ENCODE measurements around the gene CUL7. TPM values are rescaled to one million over a fixed set of nuclear protein-coding genes. Genes with fewer than 3 reads are reported as not detected.
"Not testable (repeated sequence)": the region's sequence is repeated elsewhere in the genome, so short reads cannot be mapped to it uniquely, and the experiment has no call there.

CUL7 gene
- total RNA-seq, 2 donors from 2014 or later: 10.0 to 14.8 TPM

DNA sequence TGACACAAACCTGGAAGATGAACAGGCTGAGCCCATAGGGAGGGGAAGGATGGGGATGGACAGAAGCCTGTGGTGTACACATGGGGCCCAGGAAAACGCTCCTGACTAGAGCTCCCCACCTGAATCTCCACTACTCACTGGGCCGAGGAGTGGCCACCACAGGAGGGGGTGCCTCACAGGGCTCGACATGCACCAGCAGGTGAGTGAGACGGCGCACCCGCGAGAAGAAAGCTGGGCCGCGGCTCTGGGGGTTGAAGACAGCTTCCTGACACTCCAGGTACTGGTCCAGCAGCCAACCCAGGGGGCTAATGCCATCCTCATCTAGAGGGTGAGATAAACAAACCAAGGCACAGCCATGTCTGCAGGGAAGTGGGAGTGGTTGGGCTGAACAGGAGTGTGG, 10.3 kb downstream of the CUL7 start:
- no peak overlapping the region for H3K27ac ChIP-seq
- ATAC-seq (ENCODE audit: insufficient number of reproducible peaks, low FRiP score, low read depth): no peak
- H3K4me1 ChIP-seq (ENCODE audit: control insufficient read depth in 1 of 2, low read depth in 2 of 2): no peaks in the 10 kb centered on the region
- peaks cover 32% of the 10 kb centered on the region for H3K36me3 ChIP-seq
- no peak overlapping the region for H3K4me3 ChIP-seq
- H3K9me3 ChIP-seq: no peaks in the 10 kb centered on the region
- H3K27me3 ChIP-seq (replicated peaks; ENCODE audit: insufficient read depth): no peaks in the 10 kb centered on the region
- TF ChIP-seq, protein P1, sequence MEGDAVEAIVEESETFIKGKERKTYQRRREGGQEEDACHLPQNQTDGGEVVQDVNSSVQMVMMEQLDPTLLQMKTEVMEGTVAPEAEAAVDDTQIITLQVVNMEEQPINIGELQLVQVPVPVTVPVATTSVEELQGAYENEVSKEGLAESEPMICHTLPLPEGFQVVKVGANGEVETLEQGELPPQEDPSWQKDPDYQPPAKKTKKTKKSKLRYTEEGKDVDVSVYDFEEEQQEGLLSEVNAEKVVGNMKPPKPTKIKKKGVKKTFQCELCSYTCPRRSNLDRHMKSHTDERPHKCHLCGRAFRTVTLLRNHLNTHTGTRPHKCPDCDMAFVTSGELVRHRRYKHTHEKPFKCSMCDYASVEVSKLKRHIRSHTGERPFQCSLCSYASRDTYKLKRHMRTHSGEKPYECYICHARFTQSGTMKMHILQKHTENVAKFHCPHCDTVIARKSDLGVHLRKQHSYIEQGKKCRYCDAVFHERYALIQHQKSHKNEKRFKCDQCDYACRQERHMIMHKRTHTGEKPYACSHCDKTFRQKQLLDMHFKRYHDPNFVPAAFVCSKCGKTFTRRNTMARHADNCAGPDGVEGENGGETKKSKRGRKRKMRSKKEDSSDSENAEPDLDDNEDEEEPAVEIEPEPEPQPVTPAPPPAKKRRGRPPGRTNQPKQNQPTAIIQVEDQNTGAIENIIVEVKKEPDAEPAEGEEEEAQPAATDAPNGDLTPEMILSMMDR (IDR thresholded peaks at IDR 0.05): no peak
- DNase-seq (ENCODE audit: low spot score): no peak

DNA sequence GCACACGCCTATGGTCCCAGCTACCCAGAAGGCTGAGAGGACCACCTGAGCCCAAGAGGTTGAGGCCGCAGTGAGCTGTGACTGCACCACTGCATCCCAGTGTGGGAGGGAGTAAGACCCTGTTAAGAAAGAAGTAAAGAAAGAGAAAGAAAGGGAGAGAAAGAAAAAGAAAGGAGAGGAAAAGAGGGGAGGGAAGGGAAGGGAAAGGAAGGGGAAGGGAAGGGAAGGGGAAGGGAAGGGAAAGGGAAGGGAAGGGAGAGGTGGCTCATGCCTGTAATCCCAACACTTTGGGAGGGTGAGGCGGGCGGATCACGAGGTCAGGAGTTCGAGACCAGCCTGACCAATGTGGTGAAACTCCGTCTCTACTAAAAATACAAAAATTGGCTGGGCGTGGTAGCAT, 12.2 kb downstream of the CUL7 start:
- ATAC-seq (ENCODE audit: insufficient number of reproducible peaks, low FRiP score, low read depth); DNase-seq (ENCODE audit: low spot score); H3K4me1 ChIP-seq (ENCODE audit: control insufficient read depth in 1 of 2, low read depth in 2 of 2); H3K4me3 ChIP-seq; H3K27ac ChIP-seq; H3K27me3 ChIP-seq (replicated peaks; ENCODE audit: insufficient read depth); H3K9me3 ChIP-seq: not testable (repeated sequence)
- peaks cover 48% of the 10 kb centered on the region for H3K36me3 ChIP-seq

DNA sequence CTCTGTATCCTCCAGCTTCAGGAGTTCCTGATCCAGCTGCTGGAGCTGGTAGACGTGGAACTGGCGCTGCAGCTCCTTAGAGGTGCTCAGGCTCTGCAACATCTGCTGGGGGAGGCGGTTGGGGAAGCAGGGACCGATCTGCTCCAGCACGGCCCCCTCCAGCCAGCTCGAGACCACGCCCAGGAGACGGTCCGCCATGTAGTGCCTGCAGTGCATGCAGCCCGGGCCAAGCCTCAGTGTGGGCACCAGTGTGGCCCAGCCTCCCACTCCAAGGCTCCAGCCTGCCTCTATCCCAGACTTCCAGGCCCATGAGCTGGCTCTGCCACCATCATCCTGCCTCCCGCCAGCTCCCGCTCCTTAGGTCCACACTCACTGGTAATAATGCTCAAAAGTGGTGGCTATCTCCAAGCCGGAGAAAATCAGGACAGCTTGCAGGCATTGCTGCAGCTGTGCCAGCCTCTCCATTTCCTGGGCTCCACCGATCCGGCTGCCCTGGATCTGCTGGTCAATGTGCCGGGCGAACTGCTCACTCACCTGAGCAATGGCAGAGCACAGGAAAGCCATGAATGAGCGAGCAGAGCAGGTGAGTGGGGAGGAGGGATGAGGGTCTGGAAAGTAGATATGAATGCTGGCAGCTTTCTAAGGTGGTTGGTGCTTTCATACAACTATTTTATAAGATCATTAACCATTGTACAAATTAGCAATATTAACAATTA, 13.0 kb downstream of the CUL7 start:
- Histone ChIP-seq H3K36me3 (peaks cover 45% of the 10 kb centered on the region), H3K9me3 (no peaks in the 10 kb centered on the region), H3K27me3 (replicated peaks; ENCODE audit: insufficient read depth) (no peaks in the 10 kb centered on the region), H3K27ac (no peak overlapping the region), H3K4me1 (ENCODE audit: control insufficient read depth in 1 of 2, low read depth in 2 of 2) (no peaks in the 10 kb centered on the region), H3K4me3 (no peak overlapping the region)
- TF ChIP-seq, protein P1 (IDR thresholded peaks at IDR 0.05): no peak
- DNase-seq (ENCODE audit: low spot score): no peak
- no peak for ATAC-seq (ENCODE audit: insufficient number of reproducible peaks, low FRiP score, low read depth)

DNA sequence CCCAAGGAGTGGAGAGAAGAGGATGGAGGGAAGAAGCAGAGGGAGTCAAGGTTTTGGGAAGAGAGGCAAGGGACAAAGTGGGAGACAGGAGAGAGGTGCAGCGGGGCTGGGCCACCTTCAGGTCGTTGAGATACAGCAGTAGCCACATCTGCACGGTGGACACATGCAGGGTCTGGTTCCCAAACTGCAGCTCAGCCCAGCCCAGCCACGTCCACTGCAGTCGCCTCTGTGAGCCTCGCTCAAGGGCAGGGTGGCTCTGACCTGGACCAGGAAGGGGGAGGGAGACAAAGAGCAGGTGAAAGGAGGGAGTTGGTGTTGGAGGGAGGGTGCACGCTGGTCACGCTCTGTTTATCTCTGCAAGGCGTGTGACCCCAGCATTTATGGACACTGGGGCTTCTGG, 14.9 kb downstream of the CUL7 start:
- no peaks in the 10 kb centered on the region for H3K4me1 ChIP-seq (ENCODE audit: control insufficient read depth in 1 of 2, low read depth in 2 of 2)
- DNase-seq (ENCODE audit: low spot score) (no peak), ATAC-seq (ENCODE audit: insufficient number of reproducible peaks, low FRiP score, low read depth) (no peak)
- TF ChIP-seq, protein P1 (IDR thresholded peaks at IDR 0.05): no peak
- H3K27me3 ChIP-seq (replicated peaks; ENCODE audit: insufficient read depth): no peaks in the 10 kb centered on the region
- no peaks in the 10 kb centered on the region for H3K9me3 ChIP-seq
- no peak overlapping the region for H3K4me3 ChIP-seq
- H3K36me3 ChIP-seq: peaks cover 44% of the 10 kb centered on the region
- H3K27ac ChIP-seq: no peak overlapping the region

DNA sequence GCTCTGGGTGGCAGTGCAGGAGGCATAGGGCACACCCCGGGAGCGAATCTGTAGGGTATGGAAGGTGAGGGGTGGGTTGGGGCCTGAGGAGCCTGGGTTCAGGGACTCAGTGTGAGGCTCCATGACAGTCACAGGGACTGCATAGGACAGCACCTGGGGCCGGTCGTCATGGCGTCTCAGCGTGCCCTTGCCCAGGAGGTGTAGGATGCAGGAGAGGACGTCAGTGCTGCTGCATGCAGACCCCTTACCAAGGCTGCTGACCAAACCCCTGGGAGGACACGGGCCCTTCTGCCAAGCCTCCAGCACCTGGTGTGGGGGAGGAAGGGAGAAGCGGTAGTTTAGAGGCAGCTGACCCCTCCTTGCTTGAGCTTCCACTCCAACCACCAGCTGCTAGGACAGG, 15.9 kb downstream of the CUL7 start:
- H3K4me1 ChIP-seq (ENCODE audit: control insufficient read depth in 1 of 2, low read depth in 2 of 2): no peaks in the 10 kb centered on the region
- ATAC-seq (ENCODE audit: insufficient number of reproducible peaks, low FRiP score, low read depth) (no peak), DNase-seq (ENCODE audit: low spot score) (no peak)
- TF ChIP-seq, protein P1 (IDR thresholded peaks at IDR 0.05): no peak
- no peak overlapping the region for H3K27ac ChIP-seq
- no peaks in the 10 kb centered on the region for H3K9me3 ChIP-seq
- no peak overlapping the region for H3K4me3 ChIP-seq
- peaks cover 35% of the 10 kb centered on the region for H3K36me3 ChIP-seq
- no peaks in the 10 kb centered on the region for H3K27me3 ChIP-seq (replicated peaks; ENCODE audit: insufficient read depth)

DNA sequence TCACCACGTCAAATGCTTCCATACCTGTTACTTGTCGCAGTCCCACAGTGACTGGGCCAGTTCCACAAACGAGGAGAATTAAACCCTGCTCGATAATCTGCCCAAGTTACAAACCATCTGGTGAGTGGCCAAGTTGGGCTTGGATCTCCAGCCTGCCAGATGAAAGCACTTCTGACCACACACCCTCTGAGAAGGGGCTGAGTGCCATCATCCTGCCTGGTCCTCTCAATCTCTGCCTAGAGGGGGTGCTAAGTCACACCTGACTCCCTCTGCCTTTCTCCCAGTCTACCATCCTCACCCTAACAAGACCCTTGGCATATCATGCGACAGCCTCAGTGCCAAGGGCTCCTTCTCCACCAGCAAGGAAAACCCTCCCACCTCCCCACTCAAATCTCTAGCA, 16.5 kb downstream of the CUL7 start:
- Histone ChIP-seq H3K4me1 (ENCODE audit: control insufficient read depth in 1 of 2, low read depth in 2 of 2) (no peaks in the 10 kb centered on the region), H3K9me3 (no peaks in the 10 kb centered on the region), H3K36me3 (peaks cover 31% of the 10 kb centered on the region), H3K27ac (no peak overlapping the region), H3K27me3 (replicated peaks; ENCODE audit: insufficient read depth) (no peaks in the 10 kb centered on the region), H3K4me3 (no peak overlapping the region)
- TF ChIP-seq, protein P1 (IDR thresholded peaks at IDR 0.05): no peak
- DNase-seq (ENCODE audit: low spot score): no peak
- ATAC-seq (ENCODE audit: insufficient number of reproducible peaks, low FRiP score, low read depth): no peak

All from thoracic aorta (tissue), 2 donors.